Testis (tissue), 3 donors: ENCODE data around the gene PDZD7. TPM values are rescaled to one million over a fixed set of nuclear protein-coding genes. Genes with fewer than 3 reads are reported as not detected.

Experiments used
- DNase-seq: peaks from one replicate; pipeline ENCODE4 v3.0.0-alpha.2; 2019
- H3K27ac ChIP-seq, 2 donors: fragments of 200-600 bp; sonication (generic); one replicate each; pipeline ENCODE4 v1.5.1; 2019
- H3K27me3 ChIP-seq: fragments of 200-600 bp; sonication (generic); one replicate; pipeline ENCODE4 v1.5.1; 2019
- H3K36me3 ChIP-seq: fragments of 200-600 bp; sonication (generic); one replicate; pipeline ENCODE4 v1.5.1; 2017; ENCODE audit warnings: low read depth; ENCODE audit errors: missing control alignments
- H3K4me1 ChIP-seq: fragments of 200-600 bp; sonication (generic); one replicate; pipeline ENCODE4 v1.5.1; 2019
- H3K4me3 ChIP-seq, 2 donors: fragments of 200-600 bp; sonication (generic); one replicate each; pipeline ENCODE4 v1.5.1; 2017 to 2019
- H3K9me3 ChIP-seq: fragments of 200-600 bp; sonication (generic); one replicate; pipeline ENCODE4 v1.5.1; 2017
- CTCF ChIP-seq, 3 experiments: fragments of 450-650 bp in 2 of 3; fragments of 200-600 bp in 1 of 3; sonication (generic) in 1 of 3; IDR thresholded peaks; one replicate each; pipeline ENCODE4 v1.5.1; 2016 to 2019; ENCODE audit warnings: antibody characterized with exemption in 3 of 3, mild to moderate bottlenecking in 2 of 3, moderate library complexity in 1 of 3
- POLR2A ChIP-seq: fragments of 450-650 bp; IDR thresholded peaks from one replicate; pipeline ENCODE4 v1.6.1; 2017; ENCODE audit warnings: antibody characterized with exemption, mild to moderate bottlenecking, moderate library complexity
- WGBS, 2 donors: methylation state at CpG; one replicate each; pipeline ENCODE4 v1.1.5; 2018; 5-methylcytosine and 5-hydroxymethylcytosine counted together
- intact Hi-C: fragments of 100-400 bp; cut with DNase I; formaldehyde crosslinking; loops from one replicate; pipeline ENCODE4 v1.15.1; 2023; ENCODE audit warnings: low total_unique reads
- polyA plus RNA-seq: library from polyadenylated mRNA; stranded (reverse); fragments of 350-450 nt; fragmentation: Illumina TruSeq; extraction: RNeasy Lipid Tissue Mini Kit (QIAGEN cat#74804); gene quantifications from one replicate; pipeline ENCODE4 v1.2.3, GENCODE V29; 2014; ENCODE audit warnings: low read depth, low replicate concordance; ENCODE audit not compliant: insufficient read depth
- total RNA-seq, 2 donors: library from RNA; depleted of rRNA; stranded (reverse); fragments of >200 nt; gene quantifications; one replicate each; pipeline ENCODE4 v1.2.3, GENCODE V29; 2016

The PDZD7 gene
- total and polyA plus RNA-seq, 3 donors from 2014 or later: 1.6 to 3.5 (median 2.2) TPM

- Histone ChIP-seq H3K27ac (peak overlapping the region in 1 of 2 donors; percentile 50), H3K4me1 (peaks cover 22% of the 10 kb centered on the region), H3K27me3 (no peaks in the 10 kb centered on the region), H3K4me3 (no peak overlapping the region), H3K9me3 (no peaks in the 10 kb centered on the region), H3K36me3 (no peaks in the 10 kb centered on the region)
- DNase-seq: no peak
- 50 to 63% methylated on average over 8 to 11 of the region's 11 CpGs for WGBS, 2 donors
- no peak for TF ChIP-seq CTCF (IDR thresholded peaks at IDR 0.05)
- TF ChIP-seq POLR2A: no peak
- intact Hi-C loops: no loop called here
Measured at GRCh38 chr10:101007099-101007711, 23.7 kb downstream of the PDZD7 start.

- DNase-seq: peak; percentile 44
Measured at GRCh38 chr10:101006593-101007098, 24.3 kb downstream of the PDZD7 start.

GRCh38 chr10:101005869-101006567 is 24.9 kb downstream of the PDZD7 start:
- H3K27me3 ChIP-seq: no peaks in the 10 kb centered on the region
- DNase-seq: no peak
- no peaks in the 10 kb centered on the region for H3K36me3 ChIP-seq
- no peaks in the 10 kb centered on the region for H3K9me3 ChIP-seq
- H3K4me3 ChIP-seq: no peak overlapping the region
- WGBS, 2 donors: 94 to 100% methylated on average over 3 to 4 of the region's 4 CpGs
- H3K4me1 ChIP-seq: peaks cover 33% of the 10 kb centered on the region
- no peak overlapping the region for H3K27ac ChIP-seq
- TF ChIP-seq POLR2A: no peak
- TF ChIP-seq CTCF (IDR thresholded peaks at IDR 0.05): no peak
- intact Hi-C loops: no loop called here

More at GRCh38 chr10:101006593-101007098, 24.3 kb downstream of the PDZD7 start:
- no peaks in the 10 kb centered on the region for H3K36me3 ChIP-seq
- peak overlapping the region in 1 of 2 donors; percentile 50 for H3K27ac ChIP-seq
- TF ChIP-seq POLR2A: no peak
- no peak for TF ChIP-seq CTCF (IDR thresholded peaks at IDR 0.05)
- intact Hi-C loops: no loop called here
- H3K4me3 ChIP-seq: no peak overlapping the region
- 72 to 89% methylated on average over 24 to 32 of the region's 33 CpGs for WGBS, 2 donors
- peaks cover 28% of the 10 kb centered on the region for H3K4me1 ChIP-seq
- H3K27me3 ChIP-seq: no peaks in the 10 kb centered on the region
- no peaks in the 10 kb centered on the region for H3K9me3 ChIP-seq

GRCh38 chr10:101005361-101005760 is 25.6 kb downstream of the PDZD7 start:
- intact Hi-C loops: no loop called here
- no peaks in the 10 kb centered on the region for H3K9me3 ChIP-seq
- TF ChIP-seq POLR2A: no peak
- no peak for TF ChIP-seq CTCF (IDR thresholded peaks at IDR 0.05)
- H3K4me3 ChIP-seq: no peak overlapping the region
- H3K27me3 ChIP-seq: no peaks in the 10 kb centered on the region
- peaks cover 40% of the 10 kb centered on the region for H3K4me1 ChIP-seq
- no peaks in the 10 kb centered on the region for H3K36me3 ChIP-seq
- no peak for DNase-seq
- WGBS, 2 donors: 91 to 98% methylated on average over 8 to 23 of the region's 23 CpGs
- no peak overlapping the region for H3K27ac ChIP-seq
